HG02970 (cell line): ENCODE measurements around the gene MPZL3.

Experiments
- ATAC-seq: cut with Tn5 transposase; IDR thresholded peaks from one replicate; pipeline ENCODE4 v1.9.1; 2021; ENCODE audit warnings: mild to moderate bottlenecking, moderate library complexity, moderate number of reproducible peaks; ENCODE audit not compliant: unreplicated experiment, low FRiP score

MPZL3 gene

GRCh38 chr11:118265954-118266353 is 13.8 kb upstream of the MPZL3 start:
- no peak for ATAC-seq

DNA sequence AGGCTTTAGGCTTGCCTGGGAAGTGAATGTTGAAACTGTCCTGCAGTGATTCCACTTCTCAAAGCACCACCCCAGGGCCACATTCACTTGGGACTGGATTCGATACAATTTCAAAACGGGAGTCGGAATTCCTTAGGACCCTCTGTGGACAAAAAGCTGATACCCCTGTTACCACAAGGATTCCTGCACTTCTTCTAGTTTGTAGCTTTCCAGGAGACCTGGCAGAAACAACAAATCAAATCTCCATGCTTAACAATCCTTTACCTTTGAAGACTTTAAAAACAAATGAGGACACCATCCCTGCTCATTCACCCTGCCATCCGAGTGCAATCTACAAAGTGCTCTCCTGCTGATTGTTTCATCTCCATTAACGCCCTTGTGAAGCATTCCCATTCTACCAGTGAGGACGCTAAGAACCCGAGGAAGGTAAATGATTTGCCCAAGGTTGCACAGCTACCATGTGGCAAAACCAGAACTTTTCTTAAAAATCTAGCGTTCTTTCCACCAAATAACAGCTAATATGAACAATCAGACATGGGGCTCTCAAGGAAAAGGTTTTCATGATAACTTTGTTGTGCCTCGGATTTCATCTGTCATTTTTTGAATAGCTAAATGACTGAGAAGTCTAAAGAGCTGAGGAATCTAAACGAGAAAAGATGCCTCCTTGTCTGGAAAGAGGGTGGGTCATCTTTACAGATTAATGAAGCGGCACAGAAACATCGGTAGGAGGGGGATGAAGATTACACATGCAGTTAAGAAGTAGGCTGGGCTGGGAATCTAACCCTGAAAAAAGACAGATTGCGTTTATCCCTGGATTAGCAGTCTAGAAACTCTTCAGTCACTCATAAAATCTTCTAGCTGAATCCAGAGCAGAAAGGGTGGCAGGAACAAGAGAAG is 12.7 kb upstream of the MPZL3 start:
- ATAC-seq, result no peak

DNA sequence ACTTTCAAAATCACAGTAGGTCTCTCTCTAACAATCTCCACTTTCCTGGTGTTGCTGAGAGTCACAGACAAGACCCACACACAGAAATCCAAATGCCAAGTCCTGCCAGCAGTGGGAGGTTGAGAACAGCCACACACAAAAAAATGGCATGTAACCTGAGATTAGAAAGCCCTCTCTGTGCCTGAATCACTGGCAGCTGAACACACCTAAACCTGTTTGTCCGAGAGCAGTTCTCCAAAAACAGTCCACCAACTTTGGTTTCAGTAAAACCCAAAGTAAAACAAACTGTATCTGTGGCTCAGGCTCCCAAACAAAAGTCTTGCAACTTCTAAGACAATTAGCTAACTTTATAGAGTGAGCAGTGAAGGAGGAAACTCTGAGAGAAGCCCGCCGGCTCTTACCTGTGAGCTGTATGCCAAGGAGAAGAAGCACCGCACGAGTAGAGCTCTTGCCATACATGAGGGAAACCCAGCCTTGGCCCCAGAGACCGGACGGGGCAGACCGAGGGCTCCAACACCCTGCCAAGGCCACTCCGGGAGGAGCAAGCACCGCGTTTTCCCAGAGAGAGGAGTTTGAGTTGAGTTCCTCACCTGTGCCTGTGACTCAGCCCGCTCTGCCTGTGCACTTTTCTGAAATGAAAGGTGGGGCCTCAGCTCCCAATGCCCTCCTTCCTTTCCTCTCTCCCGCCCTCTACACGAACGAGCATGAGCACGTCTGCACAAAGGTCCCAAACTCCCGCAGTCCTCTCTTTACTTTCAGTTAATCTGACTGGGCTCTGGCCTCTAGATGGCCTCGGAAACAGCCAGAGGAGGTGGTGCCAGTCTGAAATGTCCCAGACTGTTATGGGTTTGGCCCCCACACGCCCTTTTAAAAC is 11.8 kb upstream of the MPZL3 start, which contains the start of gene MPZL2:
Gene MPZL2 (minus strand): TSS at position 603 of the 874 bp plus-strand sequence. CDS start 144 bp downstream, at position 459.
- no peak for ATAC-seq

- ATAC-seq, result no peak
Observed at GRCh38 chr11:118263112-118263511, 10.9 kb upstream of the MPZL3 start.

DNA sequence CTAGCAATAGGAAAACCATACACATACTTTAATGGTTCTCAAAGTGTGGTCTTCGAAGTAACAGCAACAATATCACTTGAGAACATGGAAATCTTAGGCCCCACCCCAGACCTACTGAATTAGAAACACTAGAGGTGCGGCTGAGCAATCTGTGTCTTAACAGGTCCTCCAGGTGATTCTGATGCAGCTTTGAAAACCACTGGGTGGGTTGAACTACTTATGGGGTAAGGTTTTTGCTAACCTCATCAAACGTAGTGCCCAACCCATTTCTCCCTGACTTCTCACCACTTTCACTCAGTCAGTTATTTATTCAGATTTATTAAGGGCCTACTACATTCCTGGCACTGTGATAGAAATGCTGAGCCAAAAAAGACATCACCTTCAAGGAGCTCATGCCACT is 8.2 kb upstream of the MPZL3 start:
- no peak for ATAC-seq

DNA sequence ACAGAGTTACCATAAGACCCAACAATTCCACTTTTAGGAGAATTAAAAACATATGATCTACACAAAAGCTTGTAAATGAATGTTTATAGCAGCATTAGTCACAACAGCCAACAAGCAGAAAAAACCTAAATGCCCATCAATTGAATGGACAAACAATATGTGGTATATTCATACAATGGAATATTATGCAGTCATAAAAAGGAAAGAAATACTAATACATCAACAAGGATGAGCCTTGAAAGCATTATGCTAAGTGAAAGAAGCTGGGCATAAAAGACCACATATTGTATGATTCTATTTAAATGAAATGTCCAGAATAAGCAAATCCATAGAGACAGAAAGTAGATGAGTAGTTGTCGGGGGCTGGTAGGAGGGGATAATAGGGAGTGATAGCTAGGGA is 7.0 kb upstream of the MPZL3 start:
- ATAC-seq, result no peak

DNA sequence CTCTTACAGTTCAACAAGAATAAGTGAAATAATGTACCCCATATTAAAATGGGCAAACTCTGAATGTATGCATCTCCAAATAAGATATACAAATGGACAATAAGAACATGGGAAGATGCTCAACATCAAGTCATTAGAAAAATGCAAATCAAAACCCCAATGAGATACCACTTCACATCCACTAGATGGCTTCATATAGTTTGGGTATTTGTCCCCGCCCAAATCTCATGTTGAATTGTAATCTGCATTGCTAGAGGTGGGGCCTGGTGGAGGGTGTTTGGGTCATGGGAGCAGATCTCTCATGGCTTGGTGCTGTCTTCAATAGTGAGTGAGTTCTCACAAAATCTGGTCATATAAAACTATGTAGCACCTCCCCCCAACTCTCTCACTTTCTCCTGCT is 6.2 kb upstream of the MPZL3 start:
- ATAC-seq, result no peak

GRCh38 chr11:118252688-118253087 is 523 bp upstream of the MPZL3 start:
- ATAC-seq, result no peak

- no peak for ATAC-seq
Observed at GRCh38 chr11:118247041-118247440, 5.1 kb downstream of the MPZL3 start.

DNA sequence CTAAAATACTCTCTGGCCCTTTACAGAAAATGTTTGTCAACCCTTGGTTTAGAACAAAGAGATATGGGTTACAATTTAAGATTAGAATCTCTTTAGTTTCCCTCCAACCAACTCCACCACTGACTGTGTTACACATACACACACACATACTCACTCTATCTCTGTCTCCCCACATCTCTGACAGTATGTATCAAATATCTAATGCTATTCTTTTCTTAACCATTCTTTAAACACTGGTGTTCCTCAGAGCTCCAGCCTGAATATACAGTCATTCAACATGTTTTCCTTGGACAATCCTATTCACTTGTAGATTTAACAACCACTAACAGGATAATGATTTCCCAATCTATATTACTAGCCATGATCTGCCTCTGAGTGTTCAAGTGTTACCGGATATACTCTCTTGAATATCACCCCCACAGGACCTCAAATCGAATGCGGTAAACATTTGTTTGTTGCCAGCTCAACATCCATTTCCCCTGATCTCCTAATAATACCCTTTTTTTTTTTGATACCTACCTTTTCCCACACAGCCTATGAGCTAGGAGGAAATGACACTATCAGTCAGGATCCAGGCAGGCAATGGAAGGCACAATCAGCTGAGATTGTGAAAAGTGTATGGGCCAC is 6.1 kb downstream of the MPZL3 start:
- no peak for ATAC-seq

- no peak for ATAC-seq
Observed at GRCh38 chr11:118243993-118244762, 8.0 kb downstream of the MPZL3 start.

DNA sequence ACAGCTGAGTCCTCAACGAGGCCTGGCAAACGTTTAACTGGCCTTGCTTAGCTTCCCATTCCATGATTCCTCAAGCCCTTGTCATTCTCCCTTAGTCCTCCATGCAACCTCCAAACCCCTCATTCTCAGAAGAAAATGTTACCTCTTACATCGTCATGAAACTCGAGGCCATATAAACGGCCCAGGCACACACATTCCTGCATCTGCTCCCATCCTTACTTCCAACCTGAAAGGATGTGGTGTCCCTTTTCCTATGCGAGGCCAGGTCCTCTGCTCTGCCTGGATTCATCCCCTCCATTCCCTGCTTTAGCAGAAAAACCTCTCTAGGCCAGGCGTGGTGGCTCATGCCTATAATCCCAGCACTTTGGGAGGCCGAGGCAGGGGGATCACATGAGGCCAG is 9.0 kb downstream of the MPZL3 start:
- ATAC-seq, result no peak

- peak; percentile 21 for ATAC-seq
Observed at GRCh38 chr11:118241764-118242098, 10.4 kb downstream of the MPZL3 start.

DNA sequence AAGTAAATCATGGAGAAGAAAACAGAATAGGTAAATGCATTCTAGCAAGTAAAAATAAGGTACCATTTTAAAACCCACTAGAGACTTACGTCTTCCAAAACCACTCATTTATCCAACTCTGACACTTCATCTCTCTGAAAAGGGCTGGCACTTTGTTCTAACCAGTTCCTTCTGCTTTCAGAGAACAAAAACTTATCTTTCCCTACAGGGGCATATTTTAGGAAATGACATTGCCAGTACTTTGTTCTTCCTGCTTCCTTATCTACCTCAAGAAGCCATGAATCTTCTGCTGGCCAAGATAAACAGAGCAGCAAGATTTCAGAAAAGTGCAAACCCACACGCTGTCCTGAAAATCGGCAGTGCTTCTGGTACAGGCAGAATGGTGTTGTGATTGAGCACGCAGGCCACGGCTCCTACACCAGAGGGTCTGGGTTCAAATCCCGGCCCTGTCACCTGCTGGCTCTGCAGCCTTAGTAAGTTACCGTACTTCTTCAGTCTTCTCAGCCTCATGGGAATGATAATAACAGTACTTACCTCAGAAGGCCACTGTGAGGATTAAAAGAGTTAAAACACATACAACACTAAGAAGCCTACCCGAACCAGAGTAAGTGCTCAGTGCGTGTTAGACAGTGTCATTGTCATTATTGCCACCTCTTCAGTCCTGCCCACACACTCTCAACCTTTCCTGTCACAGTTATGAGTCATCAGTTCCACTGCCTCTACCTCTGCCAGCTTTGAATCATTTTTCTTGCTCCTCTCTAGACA is 11.0 kb downstream of the MPZL3 start:
- peak; percentile 58 for ATAC-seq

GRCh38 chr11:118239509-118240205 is 12.5 kb downstream of the MPZL3 start:
- ATAC-seq, result no peak

- no peak for ATAC-seq
Observed at GRCh38 chr11:118238929-118239328, 13.2 kb downstream of the MPZL3 start.

DNA sequence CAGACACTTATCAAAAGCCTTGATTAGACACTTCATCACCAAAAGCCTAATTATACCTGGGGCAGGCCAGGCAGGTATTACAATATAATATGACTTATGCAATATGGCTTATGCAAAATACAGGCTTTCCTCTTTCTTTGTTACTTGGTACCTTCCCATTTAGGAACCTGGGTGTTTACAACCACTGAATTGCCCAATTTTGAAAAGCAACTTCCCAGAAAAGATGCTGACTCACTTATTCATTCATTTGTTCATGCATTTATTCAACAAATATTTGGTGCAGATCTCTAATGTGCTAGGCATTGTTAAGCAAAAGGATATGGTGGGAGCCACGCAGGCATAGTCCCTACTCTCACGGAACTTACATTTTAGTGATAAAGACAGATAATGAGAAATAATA is 13.7 kb downstream of the MPZL3 start:
- ATAC-seq, result no peak

GRCh38 chr11:118236170-118236569 is 16.0 kb downstream of the MPZL3 start:
- no peak for ATAC-seq

DNA sequence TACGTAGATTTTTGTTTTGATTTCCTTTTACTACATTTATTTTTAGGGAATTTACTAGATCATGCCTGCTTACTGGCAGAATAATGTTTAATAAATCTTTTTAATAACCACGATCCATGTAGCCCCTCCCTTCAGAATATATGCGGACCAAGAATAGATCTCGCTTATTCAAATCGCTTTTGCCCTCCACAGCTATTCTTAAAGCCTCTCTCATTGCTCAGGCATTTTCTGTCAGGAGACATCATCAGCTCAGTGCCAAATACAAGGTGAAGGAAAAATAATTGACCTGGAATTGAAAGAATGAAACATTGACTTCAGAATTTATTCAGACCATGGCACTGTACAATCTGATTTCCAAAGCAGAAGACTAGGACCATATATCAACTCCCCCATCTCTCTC is 17.3 kb downstream of the MPZL3 start:
- no peak for ATAC-seq
